Erythroblast (primary cell): ENCODE measurements around the gene NDOR1.
"Not testable (repeated sequence)": the region's sequence is repeated elsewhere in the genome, so short reads cannot be mapped to it uniquely, and the experiment has no call there.

Experiments
- DNase-seq, 2 experiments: peaks; one replicate each; lab custom pipeline; 2025; lab: John Stamatoyannopoulos, UW
- GATA1 ChIP-seq: IDR thresholded peaks from 2 replicates; pipeline ENCODE4 v1.6.1; 2011; ENCODE audit warnings: low read depth, mild to moderate bottlenecking, control low read depth, low read length, moderate library complexity
- POLR2A ChIP-seq: IDR thresholded peaks from 2 replicates; pipeline ENCODE4 v1.6.1; 2011; ENCODE audit warnings: mild to moderate bottlenecking, low read length

NDOR1 gene

DNA sequence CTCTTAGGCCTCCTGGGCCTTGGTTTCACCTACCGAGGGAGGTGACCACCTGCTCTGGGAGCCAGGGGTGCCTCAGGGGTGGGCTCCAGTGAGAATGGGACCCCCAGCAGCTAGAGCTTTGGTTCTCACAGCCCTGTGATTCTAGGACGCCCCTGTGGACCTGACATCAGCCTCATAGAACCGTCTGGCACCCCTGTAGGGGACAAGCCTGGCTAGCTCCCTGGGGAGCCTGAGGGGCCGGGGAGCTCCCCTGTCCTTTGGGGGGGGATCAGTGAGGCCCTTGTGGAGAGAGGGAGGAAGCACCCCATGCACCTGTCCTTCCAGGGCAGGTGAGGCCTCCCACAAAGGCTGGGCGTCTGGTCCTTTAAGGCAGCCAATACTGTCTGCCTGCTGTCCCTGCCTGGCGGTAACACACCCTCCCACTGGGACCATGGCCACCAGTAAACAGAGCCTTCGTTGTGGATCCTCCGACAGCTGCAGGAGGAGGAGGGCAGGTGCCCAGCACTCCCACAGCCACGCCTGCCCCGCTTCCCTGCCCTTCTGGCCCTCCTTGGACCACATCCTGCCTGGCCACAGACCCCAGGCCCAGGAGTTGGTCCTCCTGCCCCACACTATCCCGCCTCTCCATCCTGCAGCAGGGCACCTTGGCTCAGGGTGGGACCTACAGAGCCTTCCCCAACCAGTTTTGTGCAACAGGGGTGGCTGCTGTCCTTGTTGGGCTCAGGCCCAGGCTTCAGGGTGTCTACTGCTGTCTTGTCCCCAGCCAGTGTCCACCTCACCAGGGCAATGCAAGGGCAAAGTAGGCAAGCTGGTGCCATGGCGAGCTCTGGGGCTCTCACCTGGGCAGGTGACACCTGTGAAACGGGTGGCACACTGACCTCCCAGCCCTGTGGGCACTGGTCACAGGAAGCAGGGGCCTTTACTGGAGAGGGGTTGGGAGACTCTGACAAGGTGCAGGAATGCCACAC is 32.5 kb downstream of the NDOR1 start:
- DNase-seq = no peak
- no peak for TF ChIP-seq POLR2A

DNA sequence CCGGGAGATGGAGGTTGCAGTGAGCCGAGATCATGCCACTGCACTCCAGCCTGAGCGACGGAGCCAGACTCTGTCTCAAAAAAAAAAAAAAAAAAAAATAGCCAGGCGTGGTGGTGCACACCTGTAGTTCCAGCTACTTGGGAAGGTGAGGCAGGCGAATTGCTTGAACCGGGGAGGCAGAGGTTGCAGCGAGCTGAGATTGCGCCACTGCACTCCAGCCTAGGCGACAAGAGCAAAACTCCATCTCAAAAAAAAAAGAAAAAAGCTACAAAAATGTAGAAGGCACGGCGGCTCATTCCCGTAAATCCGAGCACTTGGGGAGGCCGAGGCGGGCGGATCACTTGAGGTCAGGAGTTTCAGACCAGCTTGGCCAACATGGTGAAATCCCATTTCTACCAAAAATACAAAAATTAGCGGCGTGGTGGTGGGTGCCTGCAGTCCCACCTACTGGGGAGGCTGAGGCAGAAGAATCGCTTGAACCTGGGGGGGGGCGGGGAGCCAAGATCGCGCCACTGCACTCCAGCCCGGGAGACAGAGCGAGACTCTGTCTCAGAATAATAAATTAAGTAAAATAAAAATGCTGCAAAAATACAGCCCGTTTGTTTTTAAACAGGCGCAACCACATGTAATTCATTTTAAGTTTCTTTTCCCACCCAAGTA is 34.2 kb downstream of the NDOR1 start:
- not testable (repeated sequence) for DNase-seq

DNA sequence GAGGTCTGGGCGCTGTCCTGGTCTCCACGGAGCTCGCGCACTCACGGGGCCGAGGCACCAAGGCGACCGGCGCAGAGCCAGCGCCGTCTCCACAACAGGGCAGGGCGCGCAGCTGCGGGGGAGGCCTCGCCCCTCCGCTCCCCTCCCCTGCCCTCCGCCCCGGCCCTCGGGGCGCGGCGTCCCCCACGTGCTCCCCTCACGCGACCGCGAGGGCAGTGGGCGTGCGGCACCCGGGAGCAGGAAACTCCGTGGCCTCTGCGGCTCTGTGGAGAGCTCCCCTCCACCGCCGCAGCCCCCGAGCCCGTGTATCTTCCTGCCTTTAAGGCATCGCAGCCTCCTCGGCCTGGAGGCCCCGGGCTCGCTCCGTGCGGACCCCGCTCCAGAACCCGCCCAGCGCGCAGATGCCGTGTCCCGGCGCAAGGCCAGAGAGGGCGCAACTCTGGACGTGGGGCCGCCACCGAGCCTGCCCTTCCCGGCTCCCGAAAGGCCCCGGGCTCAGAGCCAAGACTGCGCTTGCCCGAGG is 34.9 kb downstream of the NDOR1 start:
- peak; percentile 90 to 91 for DNase-seq
- TF ChIP-seq POLR2A (no peak), GATA1 (no peak)

DNA sequence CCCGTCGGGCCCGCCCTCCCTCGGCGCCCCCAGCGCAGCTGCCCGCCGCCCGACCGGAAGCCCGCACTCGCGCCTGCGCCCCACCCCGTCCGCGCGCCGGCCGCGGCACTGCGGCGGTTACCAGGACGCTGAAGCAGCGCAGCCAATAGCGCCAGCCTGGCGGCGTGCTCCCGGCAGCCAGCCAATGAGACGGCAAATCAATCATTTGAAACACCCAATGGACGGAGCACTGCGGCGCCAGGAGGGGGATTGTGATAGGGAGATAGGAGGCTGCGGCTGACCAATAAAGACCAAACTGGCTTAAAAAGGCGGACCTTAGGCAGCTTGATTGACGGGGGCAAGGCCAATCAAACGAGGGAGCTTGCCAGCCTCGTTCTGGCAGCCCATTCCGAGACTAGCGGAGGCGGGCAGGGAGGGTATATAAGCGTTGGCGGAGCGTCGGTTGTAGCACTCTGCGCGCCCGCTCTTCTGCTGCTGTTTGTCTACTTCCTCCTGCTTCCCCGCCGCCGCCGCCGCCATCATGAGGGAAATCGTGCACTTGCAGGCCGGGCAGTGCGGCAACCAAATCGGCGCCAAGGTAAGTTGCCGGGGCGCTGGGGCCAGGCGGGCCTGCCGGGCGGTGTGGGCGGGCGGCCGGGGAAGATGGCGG is 35.5 kb downstream of the NDOR1 start, which contains the start of gene TUBB4B:
Gene TUBB4B, plus strand, starts transcription at position 447 of the 649 bp plus-strand sequence. Its CDS starts 74 bp downstream, at position 521.
- TF ChIP-seq GATA1 (no peak), POLR2A (peak; percentile 100)
- peak; percentile 100 for DNase-seq

DNA sequence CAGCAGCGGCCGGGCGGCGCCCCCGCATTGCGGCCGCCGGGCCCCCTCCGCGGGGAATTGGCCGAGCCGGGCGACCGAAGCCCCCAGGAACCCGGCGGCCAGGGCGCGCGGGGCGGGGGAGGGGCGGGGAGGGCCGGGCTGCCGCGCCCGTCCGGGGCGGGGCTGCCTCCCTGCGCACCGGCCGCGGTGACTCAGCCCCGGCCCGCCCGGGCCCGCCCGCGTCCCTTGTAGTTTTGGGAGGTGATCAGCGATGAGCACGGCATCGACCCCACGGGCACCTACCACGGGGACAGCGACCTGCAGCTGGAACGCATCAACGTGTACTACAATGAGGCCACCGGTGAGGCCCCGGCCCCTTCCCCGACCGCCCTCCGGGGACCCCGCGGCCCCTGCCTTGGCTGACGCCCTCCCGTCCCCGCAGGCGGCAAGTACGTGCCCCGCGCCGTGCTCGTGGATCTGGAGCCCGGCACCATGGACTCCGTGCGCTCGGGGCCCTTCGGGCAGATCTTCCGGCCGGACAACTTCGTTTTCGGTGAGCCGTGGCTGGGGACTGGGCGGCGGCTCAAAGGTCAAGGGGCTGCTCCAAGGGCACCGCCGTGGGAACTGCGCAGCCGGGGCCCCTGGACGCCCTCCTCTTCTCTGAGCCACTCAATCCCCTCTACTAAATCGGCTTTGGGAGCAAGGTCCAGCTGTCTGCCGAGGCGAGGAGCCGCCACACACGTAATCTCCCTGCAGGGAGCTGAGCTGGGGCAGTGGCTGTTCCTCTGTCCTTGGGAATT is 36.2 kb downstream of the NDOR1 start:
- DNase-seq = peak; percentile 84 to 91
- TF ChIP-seq POLR2A = no peak
- TF ChIP-seq GATA1 = no peak

DNA sequence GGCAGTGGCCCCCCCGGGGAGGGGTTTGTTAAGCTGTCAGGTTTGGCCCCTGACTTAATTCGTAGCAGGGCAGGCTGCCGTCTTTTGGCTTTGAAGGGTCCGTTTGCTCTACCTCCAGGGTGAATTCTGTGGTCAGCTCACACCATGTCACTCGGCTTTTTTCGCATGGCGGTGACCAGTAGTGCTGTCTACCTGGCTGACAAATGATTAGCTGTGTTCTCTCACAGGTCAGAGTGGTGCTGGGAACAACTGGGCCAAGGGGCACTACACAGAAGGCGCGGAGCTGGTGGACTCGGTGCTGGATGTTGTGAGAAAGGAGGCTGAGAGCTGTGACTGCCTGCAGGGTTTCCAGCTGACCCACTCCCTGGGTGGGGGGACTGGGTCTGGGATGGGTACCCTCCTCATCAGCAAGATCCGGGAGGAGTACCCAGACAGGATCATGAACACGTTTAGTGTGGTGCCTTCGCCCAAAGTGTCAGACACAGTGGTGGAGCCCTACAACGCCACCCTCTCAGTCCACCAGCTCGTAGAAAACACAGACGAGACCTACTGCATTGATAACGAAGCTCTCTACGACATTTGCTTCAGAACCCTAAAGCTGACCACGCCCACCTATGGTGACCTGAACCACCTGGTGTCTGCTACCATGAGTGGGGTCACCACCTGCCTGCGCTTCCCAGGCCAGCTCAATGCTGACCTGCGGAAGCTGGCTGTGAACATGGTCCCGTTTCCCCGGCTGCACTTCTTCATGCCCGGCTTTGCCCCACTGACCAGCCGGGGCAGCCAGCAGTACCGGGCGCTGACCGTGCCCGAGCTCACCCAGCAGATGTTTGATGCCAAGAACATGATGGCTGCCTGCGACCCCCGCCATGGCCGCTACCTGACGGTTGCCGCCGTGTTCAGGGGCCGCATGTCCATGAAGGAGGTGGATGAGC is 37.0 kb downstream of the NDOR1 start:
- DNase-seq = peak; percentile 55 to 69
- TF ChIP-seq POLR2A = peak; percentile 10
- no peak for TF ChIP-seq GATA1

DNA sequence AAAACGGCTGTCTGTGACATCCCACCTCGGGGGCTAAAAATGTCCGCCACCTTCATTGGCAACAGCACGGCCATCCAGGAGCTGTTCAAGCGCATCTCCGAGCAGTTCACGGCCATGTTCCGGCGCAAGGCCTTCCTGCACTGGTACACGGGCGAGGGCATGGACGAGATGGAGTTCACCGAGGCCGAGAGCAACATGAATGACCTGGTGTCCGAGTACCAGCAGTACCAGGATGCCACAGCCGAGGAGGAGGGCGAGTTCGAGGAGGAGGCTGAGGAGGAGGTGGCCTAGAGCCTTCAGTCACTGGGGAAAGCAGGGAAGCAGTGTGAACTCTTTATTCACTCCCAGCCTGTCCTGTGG is 37.7 kb downstream of the NDOR1 start:
- not testable (repeated sequence) for DNase-seq

DNA sequence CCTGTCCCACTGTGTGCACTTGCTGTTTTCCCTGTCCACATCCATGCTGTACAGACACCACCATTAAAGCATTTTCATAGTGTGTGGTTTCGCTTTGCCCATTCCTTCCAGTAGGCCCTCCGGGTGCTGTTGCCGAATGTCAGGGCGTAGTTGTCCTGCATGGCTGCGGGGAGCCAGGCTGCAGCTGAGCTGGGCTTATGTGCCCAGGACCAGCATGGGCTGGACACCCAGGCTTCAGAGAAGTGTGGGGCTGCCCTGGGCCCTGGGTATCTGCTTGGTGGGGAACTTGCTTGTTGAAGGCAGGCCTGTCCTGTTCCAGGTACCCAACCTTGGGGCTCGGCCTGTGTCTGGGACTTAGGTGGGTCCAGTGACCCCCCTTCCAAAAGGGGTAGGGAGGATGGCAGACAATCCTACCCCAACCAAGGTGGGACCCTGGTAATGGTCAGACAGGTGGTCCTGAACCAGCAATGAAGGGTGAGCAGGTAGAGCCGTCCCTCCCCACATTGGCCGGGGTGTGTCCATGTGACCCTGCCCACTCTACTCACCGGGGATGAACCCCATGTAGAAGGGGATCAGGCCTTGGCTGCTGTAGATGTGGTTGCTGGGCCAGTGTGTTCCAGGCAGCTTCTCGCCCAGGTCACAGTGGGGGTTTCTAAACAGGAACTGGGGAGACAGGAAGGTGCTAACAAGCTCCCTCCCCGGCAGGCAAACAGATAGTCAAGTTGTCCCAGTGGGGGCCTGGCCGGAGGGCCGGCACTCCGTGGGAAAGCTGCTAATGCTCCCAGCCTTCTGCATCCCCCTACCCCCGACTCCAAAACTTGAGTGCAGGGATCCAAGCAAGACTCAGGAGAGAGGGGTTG is 38.4 kb downstream of the NDOR1 start:
- no peak for TF ChIP-seq GATA1
- peak; percentile 82 for TF ChIP-seq POLR2A
- peak; percentile 66 to 68 for DNase-seq

DNA sequence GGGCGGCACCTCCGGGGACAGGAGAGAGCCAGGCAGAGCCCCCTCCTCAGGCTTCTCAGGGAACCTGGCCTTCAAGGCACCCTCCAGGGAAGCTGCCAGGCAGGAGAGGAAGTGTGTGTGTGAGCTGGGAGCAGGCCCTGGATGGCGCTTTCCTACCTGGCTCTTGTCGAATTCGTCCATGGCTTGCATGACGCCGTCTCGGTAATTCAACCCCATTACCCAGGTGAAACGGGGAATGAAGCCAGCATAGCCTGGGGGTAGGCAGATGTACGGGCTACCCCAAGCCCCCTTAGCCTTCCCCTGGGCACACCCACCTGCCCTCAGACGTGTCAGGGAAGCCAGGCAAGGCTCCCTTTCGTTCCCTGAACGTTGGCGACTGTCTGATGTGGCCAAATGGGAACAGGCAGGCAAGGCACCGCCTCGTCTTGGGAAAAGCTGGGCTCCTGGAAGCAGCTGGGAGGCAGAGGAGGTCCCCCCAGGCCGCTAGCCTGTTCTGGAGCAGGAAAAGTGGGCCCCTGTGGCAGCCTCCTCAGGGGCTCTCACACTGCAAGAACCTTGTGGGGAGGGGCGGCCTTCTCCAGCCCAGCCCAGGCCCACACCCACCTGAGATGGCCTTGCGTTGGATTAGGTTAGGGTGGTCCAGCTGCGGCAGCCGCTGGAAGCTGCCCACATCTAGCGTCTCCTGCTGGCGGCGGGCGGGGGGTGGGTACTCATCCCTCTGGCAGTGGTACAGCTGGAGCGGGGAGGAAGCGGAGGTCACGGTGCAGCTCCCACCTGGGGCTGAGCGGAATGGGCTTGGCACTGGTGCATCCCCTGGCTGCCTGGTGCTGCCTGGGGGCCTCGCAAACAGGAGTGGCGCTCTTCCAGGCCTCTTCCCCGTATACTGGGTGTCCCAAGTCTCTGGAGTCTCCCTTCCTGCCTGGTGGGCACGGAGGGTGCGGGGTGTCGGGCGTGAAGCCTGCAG is 39.3 kb downstream of the NDOR1 start:
- TF ChIP-seq GATA1 (no peak), POLR2A (no peak)
- peak in 1 of 2 experiments; percentile 60 for DNase-seq
